HG03378 (cell line): ENCODE results near the gene ABHD18.
"Not testable (repeated sequence)": the region's sequence is repeated elsewhere in the genome, so short reads cannot be mapped to it uniquely, and the experiment has no call there.

ENCODE experiments used
- ATAC-seq: cut with Tn5 transposase; IDR thresholded peaks from one replicate; pipeline ENCODE4 v1.9.1; 2021; ENCODE audit warnings: mild to moderate bottlenecking, moderate library complexity; ENCODE audit not compliant: unreplicated experiment

Gene ABHD18

GRCh38 chr4:127965062-127965802, at the start of gene ABHD18, which contains the start of gene MFSD8:
Gene ABHD18 (plus strand): TSS chr4:127965406. CDS start chr4:127982956, 17,550 bp downstream.
Gene MFSD8 (minus strand): TSS chr4:127965173. CDS start chr4:127965133, 40 bp downstream.
- peak; percentile 94 for ATAC-seq

- ATAC-seq = no peak
Measured at GRCh38 chr4:127916512-127916911, 48.7 kb upstream of the ABHD18 start.

- ATAC-seq = no peak
Measured at GRCh38 chr4:127917151-127917550, 48.1 kb upstream of the ABHD18 start.

GRCh38 chr4:127920521-127920920, 44.7 kb upstream of the ABHD18 start:
- ATAC-seq = no peak

- no peak for ATAC-seq
Measured at GRCh38 chr4:127922226-127922625, 43.0 kb upstream of the ABHD18 start.

DNA sequence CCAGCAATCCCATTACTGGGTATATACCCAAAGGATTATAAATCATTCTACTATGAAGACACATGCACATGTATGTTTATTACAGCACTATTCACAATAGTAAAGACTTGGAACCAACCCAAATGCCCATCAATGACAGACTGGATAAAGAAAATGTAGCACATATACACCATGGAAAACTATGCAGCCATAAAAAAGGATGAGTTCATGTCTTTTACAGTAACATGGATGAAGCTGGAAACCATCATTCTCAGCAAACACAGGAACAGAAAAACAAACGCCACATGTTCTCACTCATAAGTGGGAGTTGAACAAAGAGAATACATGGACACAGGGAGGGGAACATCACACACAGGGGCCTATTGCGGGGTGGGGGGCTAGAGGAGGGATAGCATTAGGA, 39.5 kb upstream of the ABHD18 start:
- not testable (repeated sequence) for ATAC-seq

DNA sequence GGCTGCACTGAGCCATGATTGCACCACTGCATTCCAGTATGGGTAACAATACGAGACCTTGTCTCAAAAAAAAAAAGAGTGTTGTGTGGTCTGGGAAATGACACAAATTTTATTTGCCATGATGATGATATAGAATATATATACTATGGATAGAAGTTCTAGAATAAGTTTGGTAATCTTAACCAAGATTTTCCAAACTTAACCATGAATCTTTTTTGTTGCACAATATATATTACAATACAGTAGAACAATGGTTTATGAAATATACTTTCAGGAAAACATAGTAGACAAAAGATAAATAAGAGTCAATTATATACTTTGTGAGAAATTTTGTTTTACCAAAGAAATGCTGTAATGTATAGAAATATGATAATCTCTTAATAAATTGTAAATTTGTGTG, 35.0 kb upstream of the ABHD18 start:
- no peak for ATAC-seq

DNA sequence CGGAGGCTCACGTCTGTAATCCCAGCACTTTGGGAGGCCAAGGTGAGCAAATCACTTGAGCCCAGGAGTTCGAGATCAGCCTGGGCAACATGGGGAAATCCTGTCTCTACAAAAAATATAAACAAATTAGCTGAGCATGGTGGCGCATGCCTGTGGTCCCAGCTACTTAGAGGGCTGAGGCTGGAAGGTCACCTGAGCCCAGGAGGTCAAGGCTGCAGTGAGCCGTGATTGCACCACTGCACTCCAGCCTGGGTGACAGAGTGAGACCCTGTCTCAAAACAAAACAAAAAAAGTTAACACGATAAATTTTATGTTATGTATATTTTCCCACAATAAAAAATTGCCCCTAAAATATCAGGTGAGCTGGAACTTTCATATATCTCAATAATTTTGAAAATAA, 33.4 kb upstream of the ABHD18 start:
- not testable (repeated sequence) for ATAC-seq

DNA sequence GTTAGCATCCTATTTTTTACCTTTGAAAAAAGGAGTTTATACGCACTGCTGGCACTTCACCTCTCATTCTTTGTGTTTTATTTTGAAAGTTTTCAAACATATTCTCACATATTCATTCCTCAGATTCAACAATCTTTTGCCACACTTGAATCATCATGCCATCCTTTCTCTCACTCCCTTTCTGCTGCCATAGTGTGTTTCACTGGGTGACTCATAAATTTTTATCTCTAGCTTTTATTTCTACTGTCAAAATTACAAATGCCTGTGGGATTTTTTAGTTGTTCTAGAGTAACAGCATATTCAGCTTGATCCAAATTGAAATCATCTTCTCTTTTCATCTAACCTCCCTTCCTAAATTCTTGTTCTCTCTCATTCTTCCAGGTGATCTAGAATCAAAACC, 28.2 kb upstream of the ABHD18 start:
- ATAC-seq = no peak

DNA sequence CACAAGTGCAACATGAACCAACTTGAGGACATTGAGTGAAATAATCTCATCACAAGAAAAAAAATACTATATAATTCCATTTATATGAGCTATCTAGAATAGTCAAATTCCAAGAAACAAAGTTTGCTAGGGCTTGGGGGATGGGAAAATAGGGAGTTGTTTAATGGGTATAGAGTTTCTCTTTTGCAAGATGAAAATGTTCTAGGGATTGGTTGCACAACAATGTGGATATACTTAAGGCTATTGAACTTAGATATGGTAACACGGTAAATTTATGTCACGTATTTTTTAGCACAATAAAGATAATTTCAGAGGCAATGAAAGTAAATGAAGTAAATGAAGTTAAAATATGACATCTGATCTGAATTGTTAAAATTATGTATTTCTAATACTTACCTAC, 8.1 kb upstream of the ABHD18 start:
- no peak for ATAC-seq

DNA sequence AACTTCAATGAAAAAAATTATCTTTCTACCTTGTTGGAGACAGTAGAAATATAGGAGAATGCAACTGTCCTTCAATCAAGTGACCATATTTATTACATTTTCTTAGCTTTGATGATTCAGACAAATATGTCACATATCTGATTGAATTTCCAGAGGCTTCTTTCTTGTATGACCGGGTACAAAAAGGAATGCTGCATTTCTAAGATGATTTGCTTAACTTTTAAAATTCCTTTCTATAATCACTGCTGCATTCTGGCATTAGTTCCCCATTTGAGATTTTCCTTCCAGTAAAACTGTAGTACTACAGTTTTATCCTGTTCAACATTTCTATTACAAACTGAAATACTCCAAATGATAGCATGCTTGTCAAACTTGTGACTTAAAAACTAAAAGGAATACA, 5.4 kb upstream of the ABHD18 start:
- no peak for ATAC-seq

GRCh38 chr4:127963633-127964398, 1.4 kb upstream of the ABHD18 start:
- not testable (repeated sequence) for ATAC-seq

DNA sequence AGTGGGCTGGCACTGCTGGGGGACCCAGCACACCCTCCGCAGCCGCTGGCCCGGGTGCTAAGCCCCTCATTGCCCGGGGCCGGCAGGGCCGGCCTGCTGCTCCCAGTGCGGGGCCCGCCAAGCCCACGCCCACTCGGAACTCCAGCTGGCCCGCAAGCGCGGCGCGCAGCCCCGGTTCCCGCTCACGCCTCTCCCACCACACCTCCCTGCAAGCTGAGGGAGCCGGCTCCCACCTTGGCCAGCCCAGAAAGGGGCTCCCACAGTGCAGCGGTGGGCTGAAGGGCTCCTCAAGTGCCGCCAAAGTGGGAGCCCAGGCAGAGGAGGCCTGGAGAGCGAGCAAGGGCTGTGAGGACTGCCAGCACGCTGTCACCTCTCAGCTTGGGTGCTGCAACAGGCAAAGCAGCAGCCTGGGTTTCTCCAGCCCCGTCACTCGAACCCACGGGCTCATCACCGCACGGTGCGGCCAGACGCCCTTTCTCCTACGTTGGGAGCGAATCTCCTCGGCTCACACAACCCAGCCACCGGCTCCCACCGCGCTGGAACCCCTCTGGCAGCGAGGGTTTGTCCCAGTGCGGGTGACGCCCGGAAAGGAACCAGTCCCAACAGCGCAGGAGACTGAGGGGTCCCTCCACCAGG, 662 bp upstream of the ABHD18 start:
- peak; percentile 30 for ATAC-seq

DNA sequence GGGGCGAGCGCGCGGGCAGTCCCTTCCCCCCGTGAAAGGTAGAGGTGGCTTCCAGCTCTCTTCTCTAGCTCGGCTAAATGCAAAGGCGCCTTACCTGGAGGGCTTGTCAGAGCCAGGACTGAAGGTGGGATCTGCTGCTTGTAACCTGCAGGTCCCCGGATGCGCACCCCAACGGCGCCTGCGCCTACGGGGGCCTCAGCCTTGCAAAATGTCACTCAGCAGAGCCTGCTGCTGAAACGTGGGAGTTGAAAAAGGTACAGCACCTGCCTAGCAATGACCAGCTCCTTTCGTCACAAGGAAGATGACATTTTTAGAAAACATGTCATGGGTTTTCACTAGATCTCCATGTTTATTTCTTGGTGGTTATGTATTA, 583 bp downstream of the ABHD18 start:
- peak; percentile 37 for ATAC-seq

DNA sequence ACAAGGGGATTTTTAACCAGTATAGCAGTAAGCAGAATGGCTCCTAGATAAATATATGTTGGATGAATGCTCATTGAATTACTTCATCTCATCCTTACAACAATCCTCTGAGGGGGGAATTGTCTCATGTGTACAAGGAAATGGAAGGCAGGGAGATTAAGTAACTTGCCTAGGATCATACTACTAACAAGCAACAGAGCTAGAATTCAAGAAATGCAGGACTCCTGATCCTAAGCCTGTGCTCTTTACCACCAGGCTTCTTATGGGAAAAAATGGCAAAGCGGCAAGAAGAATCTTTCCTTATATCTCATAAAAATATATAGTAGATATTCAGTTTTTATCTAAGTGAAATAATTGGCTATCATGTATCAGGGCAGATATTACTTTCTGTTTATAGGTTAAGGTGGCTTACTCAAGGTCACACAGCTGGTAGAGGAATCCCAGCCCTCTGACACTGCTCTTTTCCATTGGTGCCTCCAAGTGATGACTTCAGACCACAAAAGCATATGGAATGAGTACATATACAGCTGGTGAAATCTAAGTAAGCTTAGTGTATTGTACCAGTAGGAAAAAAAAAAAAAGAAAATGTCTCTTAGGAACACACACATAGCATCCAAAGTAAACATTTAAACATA, 2.1 kb downstream of the ABHD18 start:
- ATAC-seq = no peak

DNA sequence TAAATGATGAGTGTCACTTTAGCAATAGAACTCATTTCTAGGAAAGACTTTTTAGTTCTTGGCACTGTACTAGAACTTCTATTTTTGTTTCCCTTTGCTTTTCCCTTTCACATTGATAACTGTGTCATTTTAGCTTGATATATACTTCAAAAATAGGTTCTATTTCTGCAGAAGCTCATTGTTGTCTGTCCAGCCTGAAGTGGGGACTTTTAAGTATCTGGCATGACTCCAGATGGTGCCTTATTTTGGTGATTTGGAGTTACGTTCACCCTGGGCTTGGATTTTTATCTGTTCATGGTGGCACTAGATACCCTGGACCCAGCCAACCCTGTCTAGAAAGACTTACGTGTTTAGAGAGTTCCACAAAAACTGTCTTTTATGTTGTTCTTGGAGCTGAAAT, 3.4 kb downstream of the ABHD18 start:
- no peak for ATAC-seq

GRCh38 chr4:127970925-127971324, 5.7 kb downstream of the ABHD18 start:
- ATAC-seq = not testable (repeated sequence)

DNA sequence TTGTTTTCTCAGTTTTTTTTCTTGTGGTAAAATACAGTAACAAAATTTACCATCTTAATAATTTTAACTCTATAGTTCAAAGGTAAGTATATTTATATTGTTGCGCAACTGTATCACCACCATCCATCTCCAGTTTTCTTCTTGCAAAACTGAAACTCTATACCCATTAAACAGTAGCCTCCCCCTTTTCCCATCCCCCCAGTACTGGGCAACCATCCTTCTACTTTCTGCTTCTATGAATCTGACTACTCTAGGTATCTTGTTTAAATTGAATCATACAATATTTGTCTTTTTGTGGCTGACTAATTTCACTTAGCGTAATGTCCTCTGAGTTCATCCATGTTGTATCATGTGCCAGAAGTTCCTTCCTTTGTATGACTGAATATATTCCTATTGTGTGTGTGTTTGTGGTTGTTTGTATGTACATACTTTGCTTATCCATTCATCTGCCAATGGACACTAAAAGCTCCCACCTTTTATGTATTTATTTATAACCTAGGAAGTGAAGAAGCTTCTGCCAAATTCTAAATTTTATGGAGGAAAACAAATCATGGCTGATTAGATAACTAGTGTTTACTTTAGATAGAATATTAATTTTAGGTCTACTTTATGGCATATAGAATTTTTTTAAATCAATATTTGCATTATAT, 10.0 kb downstream of the ABHD18 start:
- ATAC-seq = no peak

GRCh38 chr4:127978930-127979329, 13.7 kb downstream of the ABHD18 start:
- no peak for ATAC-seq

DNA sequence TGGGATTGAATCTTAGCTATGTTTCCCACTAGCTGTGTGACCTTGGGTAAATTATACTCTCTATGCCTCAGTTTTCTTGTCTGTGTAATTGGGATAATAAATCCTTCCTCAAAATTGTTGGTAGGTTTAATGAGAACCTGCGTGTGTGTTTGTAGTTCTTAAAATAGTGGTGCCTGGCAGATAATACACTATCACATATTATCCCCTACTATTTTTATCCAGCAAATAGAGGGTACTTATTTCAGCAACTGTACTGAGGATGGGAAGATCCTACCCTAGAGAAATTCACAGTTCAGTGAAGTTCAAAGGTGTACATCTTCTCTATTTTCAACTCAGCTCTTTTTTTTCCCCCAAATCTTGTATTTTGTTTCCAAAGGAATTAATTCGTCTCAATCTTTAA, 17.2 kb downstream of the ABHD18 start:
- no peak for ATAC-seq

DNA sequence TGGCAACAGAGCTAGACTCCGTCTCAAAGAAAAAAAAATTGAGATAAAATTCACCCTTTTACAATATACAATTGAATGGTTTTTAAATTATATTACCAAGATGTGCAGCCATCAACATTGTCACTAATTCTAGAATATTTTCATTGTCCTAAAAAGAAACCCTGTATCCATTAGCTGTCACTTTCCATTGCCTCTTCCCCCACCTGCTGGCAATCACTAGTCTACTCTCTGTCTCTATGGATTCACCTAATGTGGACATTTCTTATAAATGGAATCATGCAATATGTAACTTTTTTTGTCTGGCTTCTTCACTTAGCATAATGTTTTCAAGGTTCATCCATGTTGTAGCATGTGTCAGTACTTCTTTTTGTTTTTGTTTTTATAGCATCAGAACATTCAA, 20.8 kb downstream of the ABHD18 start:
- ATAC-seq = no peak
